Stomach (tissue), 4 donors: Measurements from ENCODE around the gene TEX19.

Experiments
- CTCF ChIP-seq, 7 experiments: fragments of 450-650 bp in 4 of 7; fragments of 200-600 bp in 3 of 7; sonication (generic) in 3 of 7; IDR thresholded peaks; one replicate each; pipeline ENCODE4 v1.5.1; 2016 to 2019; ENCODE audit warnings: antibody characterized with exemption in 7 of 7, control low read depth in 2 of 7, mild to moderate bottlenecking in 1 of 7
- EP300 ChIP-seq: sonication (generic); formaldehyde crosslinking; IDR thresholded peaks from one replicate; pipeline ENCODE4 v1.6.1; 2017; ENCODE audit warnings: antibody characterized with exemption
- POLR2A ChIP-seq, 4 donors: fragments of 450-650 bp; IDR thresholded peaks; one replicate each; pipeline ENCODE4 v1.6.1; 2016; ENCODE audit warnings: antibody characterized with exemption in 4 of 4, control low read depth in 2 of 4, mild to moderate bottlenecking in 1 of 4, moderate library complexity in 1 of 4
- POLR2AphosphoS5 ChIP-seq, 3 donors: sonication (generic); formaldehyde crosslinking; IDR thresholded peaks; one replicate each; pipeline ENCODE4 v1.6.1; 2016; ENCODE audit warnings: antibody characterized with exemption in 3 of 3

- TF ChIP-seq POLR2A (IDR thresholded peaks at IDR 0.05): no peak
- no peak for TF ChIP-seq POLR2AphosphoS5 (IDR thresholded peaks at IDR 0.05)
- no peak for TF ChIP-seq CTCF (IDR thresholded peaks at IDR 0.05)
- TF ChIP-seq EP300: no peak
These were observed 34.3 kb upstream of the TEX19 start for GRCh38 chr17:82324566-82325285.
